GM12892 (cell line): ENCODE measurements around the gene CALCOCO2.

Experiments
- POLR2A ChIP-seq: IDR thresholded peaks from 2 replicates; pipeline ENCODE4 v1.6.1; 2011; ENCODE audit warnings: low read depth, low read length, control low read depth
- POLR2AphosphoS5 ChIP-seq: IDR thresholded peaks from 2 replicates; pipeline ENCODE4 v1.6.1; 2011; ENCODE audit warnings: low read depth, low read length, control low read depth
- TAF1 ChIP-seq: IDR thresholded peaks from 2 replicates; pipeline ENCODE4 v1.6.1; 2011; ENCODE audit warnings: low read depth, mild to moderate bottlenecking, control low read depth, low read length, borderline replicate concordance

DNA sequence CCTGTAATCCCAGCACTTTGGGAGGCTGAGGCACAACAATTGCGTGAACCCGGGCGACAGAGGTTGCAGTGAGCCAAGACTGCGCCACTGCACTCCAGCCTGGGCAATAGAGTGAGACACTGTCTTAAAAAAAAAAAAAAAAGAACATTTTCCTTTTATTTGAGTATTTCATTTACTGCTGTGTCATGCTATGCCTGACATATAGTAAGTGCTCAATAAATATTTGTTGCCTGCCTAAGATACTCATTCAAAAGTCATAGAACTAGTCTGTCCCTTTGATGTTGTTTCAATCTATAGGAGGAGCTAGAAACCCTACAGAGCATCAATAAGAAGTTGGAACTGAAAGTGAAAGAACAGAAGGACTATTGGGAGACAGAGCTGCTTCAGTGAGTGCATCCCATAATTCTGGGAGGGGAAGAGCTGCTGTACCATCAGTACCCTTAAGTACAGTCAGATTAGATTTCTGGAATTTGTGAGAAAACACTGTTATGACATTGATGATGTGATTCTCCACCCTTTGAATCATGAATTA, 20.0 kb downstream of the CALCOCO2 start:
- no peak for TF ChIP-seq TAF1
- no peak for TF ChIP-seq POLR2A
- no peak for TF ChIP-seq POLR2AphosphoS5
